CD14-positive monocyte (primary cell): ENCODE results near the gene BFSP2. TPM values are rescaled to one million over a fixed set of nuclear protein-coding genes. Genes with fewer than 3 reads are reported as not detected.

ENCODE experiments used
- DNase-seq, 3 donors: peaks; one replicate each; pipeline ENCODE4 v3.0.0-alpha.2; 2011 to 2022
- H2AFZ ChIP-seq: 2 replicates; pipeline ENCODE4 v1.6.0; 2012; ENCODE audit warnings: mild to moderate bottlenecking, low read depth, low read length, inconsistent platforms; ENCODE audit not compliant: insufficient read depth, poor library complexity, severe bottlenecking
- H3K27ac ChIP-seq, 2 donors: 1 replicate in 1 of 2; 2 replicates in 1 of 2; pipeline ENCODE4 v1.5.1; 2012 to 2013; ENCODE audit warnings: low read length in 2 of 2, control low read depth in 1 of 2, inconsistent platforms in 1 of 2, low read depth in 1 of 2, mild to moderate bottlenecking in 1 of 2
- H3K27me3 ChIP-seq, 2 donors: one replicate each; pipeline versions ENCODE4 v1.6.0 to v1.6.1; 2011 to 2013; ENCODE audit warnings: low read length in 2 of 2; ENCODE audit not compliant: control insufficient read depth in 2 of 2, insufficient read depth in 2 of 2
- H3K36me3 ChIP-seq, 2 donors: replicated peaks in 1 of 2; 1 replicate in 1 of 2; 2 replicates in 1 of 2; pipeline versions ENCODE4 v1.5.1 to v1.6.1; 2012 to 2013; ENCODE audit warnings: low read length in 2 of 2, control low read depth in 1 of 2, inconsistent platforms in 1 of 2, mild to moderate bottlenecking in 1 of 2; ENCODE audit not compliant: insufficient read depth in 2 of 2, control insufficient read depth in 1 of 2
- H3K4me1 ChIP-seq, 2 donors: 1 replicate in 1 of 2; 2 replicates in 1 of 2; pipeline versions ENCODE4 v1.5.1 to v1.6.1; 2012 to 2013; ENCODE audit warnings: low read length in 2 of 2, control low read depth in 1 of 2, inconsistent platforms in 1 of 2, mild to moderate bottlenecking in 1 of 2, moderate library complexity in 1 of 2; ENCODE audit not compliant: insufficient read depth in 2 of 2, control insufficient read depth in 1 of 2
- H3K4me2 ChIP-seq: replicated peaks from 2 replicates; pipeline ENCODE3; 2012; ENCODE audit warnings: low read length, moderate library complexity, mild to moderate bottlenecking; ENCODE audit not compliant: poor library complexity, severe bottlenecking; ENCODE audit errors: extremely low read depth
- H3K4me3 ChIP-seq, 3 experiments: fragments of 200-600 bp in 1 of 3; sonication (generic) in 1 of 3; replicated peaks in 1 of 3; 1 replicate in 2 of 3; 2 replicates in 1 of 3; pipeline ENCODE4 v1.5.1; 2011 to 2013; ENCODE audit warnings: low read length in 3 of 3, mild to moderate bottlenecking in 3 of 3, control low read depth in 2 of 3, low read depth in 2 of 3, inconsistent platforms in 1 of 3, moderate library complexity in 1 of 3
- H3K79me2 ChIP-seq: 2 replicates; pipeline ENCODE4 v1.6.0; 2012; ENCODE audit warnings: mild to moderate bottlenecking, control low read depth, inconsistent platforms, low read length, moderate library complexity; ENCODE audit not compliant: insufficient read depth
- H3K9ac ChIP-seq: 2 replicates; pipeline ENCODE4 v1.6.0; 2017; ENCODE audit warnings: low read length, mild to moderate bottlenecking; ENCODE audit not compliant: insufficient read depth, poor library complexity, severe bottlenecking
- H3K9me3 ChIP-seq, 2 donors: replicated peaks in 1 of 2; 1 replicate in 1 of 2; 2 replicates in 1 of 2; pipeline versions ENCODE4 v1.5.1 to v1.6.1; 2012 to 2013; ENCODE audit warnings: low read length in 2 of 2, control low read depth in 1 of 2; ENCODE audit not compliant: control insufficient read depth in 1 of 2, insufficient read depth in 1 of 2
- H4K20me1 ChIP-seq: 2 replicates; pipeline ENCODE4 v1.6.0; 2012; ENCODE audit warnings: mild to moderate bottlenecking, low read length, control low read depth, moderate library complexity; ENCODE audit not compliant: insufficient read depth
- H3K27ac Mint-ChIP-seq, 7 donors: one replicate each; pipeline ENCODE4 v1.8.0; 2020; ENCODE audit warnings: mild to moderate bottlenecking in 7 of 7, mixed read lengths in 7 of 7, moderate library complexity in 6 of 7, inconsistent platforms in 2 of 7
- H3K27me3 Mint-ChIP-seq, 3 donors: one replicate each; pipeline ENCODE4 v1.8.0; 2021 to 2022; ENCODE audit warnings: low read depth in 3 of 3, mild to moderate bottlenecking in 3 of 3, mixed read lengths in 3 of 3, moderate library complexity in 3 of 3, inconsistent platforms in 1 of 3
- H3K36me3 Mint-ChIP-seq, 2 donors: one replicate each; pipeline ENCODE4 v1.8.0; 2020; ENCODE audit warnings: mixed read lengths in 2 of 2, inconsistent platforms in 1 of 2, mild to moderate bottlenecking in 1 of 2
- H3K4me1 Mint-ChIP-seq: one replicate; pipeline ENCODE4 v1.8.0; 2020; ENCODE audit warnings: mild to moderate bottlenecking, mixed read lengths
- H3K4me3 Mint-ChIP-seq, 2 donors: one replicate each; pipeline ENCODE4 v1.8.0; 2020; ENCODE audit warnings: mild to moderate bottlenecking in 2 of 2, mixed read lengths in 2 of 2, moderate library complexity in 1 of 2
- H3K9me3 Mint-ChIP-seq, 7 donors: one replicate each; pipeline ENCODE4 v1.8.0; 2020 to 2022; ENCODE audit warnings: mixed read lengths in 7 of 7, mild to moderate bottlenecking in 6 of 7, moderate library complexity in 6 of 7, inconsistent platforms in 2 of 7
- WGBS: methylation state at CpG from one replicate; pipeline ENCODE4 v1.1.5; 2013; ENCODE audit warnings: missing lambda C conversion rate; ENCODE audit not compliant: insufficient coverage; 5-methylcytosine and 5-hydroxymethylcytosine counted together
- intact Hi-C, 2 donors: fragments of 100-400 bp; cut with micrococcal nuclease; formaldehyde crosslinking; loops; one replicate each; pipeline versions ENCODE4 v1.15.0 to v1.15.1; 2023
- polyA plus RNA-seq, 3 donors: library from polyadenylated mRNA; depleted of rRNA in 1 of 3; unstranded in 2 of 3; stranded (reverse) in 1 of 3; fragments of 300-500 nt in 2 of 3; fragments of >200 nt in 1 of 3; fragmentation: Illumina TruSeq in 2 of 3; gene quantifications; 1 replicate in 2 of 3; 2 replicates in 1 of 3; pipeline ENCODE4 v1.2.3, GENCODE V29; 2012 to 2021
- TF ChIP-seq, protein P1 (sequence below): fragments of 200-600 bp; IDR thresholded peaks from one replicate; pipeline ENCODE4 v1.8.0; 2022; ENCODE audit warnings: antibody characterized with exemption, mild to moderate bottlenecking

BFSP2 gene
- polyA plus RNA-seq, 3 donors: not detected

DNA sequence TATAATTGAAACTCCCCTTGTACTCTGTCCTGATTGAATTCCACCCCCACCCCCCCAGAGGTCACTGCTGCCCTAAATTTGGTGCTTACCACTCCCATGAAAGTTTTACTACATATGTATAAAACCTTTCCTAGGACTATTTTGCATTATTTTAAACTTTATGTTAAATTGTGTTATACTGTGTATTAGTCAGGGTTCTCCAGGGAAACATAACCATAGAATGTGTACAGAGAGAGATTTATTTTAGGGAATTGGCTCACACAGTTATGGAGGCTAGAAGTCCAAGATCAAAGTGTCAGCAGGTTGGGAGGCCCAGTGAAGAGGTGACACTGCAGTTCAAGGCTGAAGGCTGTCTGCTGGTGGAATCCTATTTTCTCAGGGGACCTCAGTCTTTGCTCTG, 29.2 kb downstream of the BFSP2 start:
- Mint-ChIP-seq H3K27me3 (peaks cover 0 to 4% (median 2%) of the 10 kb centered on the region in 3 donors), H3K4me3 (no peak overlapping the region), H3K36me3 (no peaks in the 10 kb centered on the region), H3K9me3 (peaks cover 0 to 1% (median 0%) of the 10 kb centered on the region in 7 donors), H3K27ac (no peak overlapping the region), H3K4me1 (no peaks in the 10 kb centered on the region)
- H2AFZ ChIP-seq: no peak overlapping the region
- no peak overlapping the region for H3K4me3 ChIP-seq
- no peaks in the 10 kb centered on the region for H4K20me1 ChIP-seq
- no peak overlapping the region for H3K9ac ChIP-seq
- H3K27me3 ChIP-seq: no peaks in the 10 kb centered on the region
- H3K4me2 ChIP-seq: no peak overlapping the region
- TF ChIP-seq, protein P1, sequence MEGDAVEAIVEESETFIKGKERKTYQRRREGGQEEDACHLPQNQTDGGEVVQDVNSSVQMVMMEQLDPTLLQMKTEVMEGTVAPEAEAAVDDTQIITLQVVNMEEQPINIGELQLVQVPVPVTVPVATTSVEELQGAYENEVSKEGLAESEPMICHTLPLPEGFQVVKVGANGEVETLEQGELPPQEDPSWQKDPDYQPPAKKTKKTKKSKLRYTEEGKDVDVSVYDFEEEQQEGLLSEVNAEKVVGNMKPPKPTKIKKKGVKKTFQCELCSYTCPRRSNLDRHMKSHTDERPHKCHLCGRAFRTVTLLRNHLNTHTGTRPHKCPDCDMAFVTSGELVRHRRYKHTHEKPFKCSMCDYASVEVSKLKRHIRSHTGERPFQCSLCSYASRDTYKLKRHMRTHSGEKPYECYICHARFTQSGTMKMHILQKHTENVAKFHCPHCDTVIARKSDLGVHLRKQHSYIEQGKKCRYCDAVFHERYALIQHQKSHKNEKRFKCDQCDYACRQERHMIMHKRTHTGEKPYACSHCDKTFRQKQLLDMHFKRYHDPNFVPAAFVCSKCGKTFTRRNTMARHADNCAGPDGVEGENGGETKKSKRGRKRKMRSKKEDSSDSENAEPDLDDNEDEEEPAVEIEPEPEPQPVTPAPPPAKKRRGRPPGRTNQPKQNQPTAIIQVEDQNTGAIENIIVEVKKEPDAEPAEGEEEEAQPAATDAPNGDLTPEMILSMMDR: no peak
- no peak for DNase-seq
- intact Hi-C loops: no loop called here
- no peaks in the 10 kb centered on the region for H3K36me3 ChIP-seq
- no peaks in the 10 kb centered on the region for H3K9me3 ChIP-seq
- H3K79me2 ChIP-seq: no peaks in the 10 kb centered on the region
- H3K4me1 ChIP-seq: no peaks in the 10 kb centered on the region
- H3K27ac ChIP-seq: no peak overlapping the region

DNA sequence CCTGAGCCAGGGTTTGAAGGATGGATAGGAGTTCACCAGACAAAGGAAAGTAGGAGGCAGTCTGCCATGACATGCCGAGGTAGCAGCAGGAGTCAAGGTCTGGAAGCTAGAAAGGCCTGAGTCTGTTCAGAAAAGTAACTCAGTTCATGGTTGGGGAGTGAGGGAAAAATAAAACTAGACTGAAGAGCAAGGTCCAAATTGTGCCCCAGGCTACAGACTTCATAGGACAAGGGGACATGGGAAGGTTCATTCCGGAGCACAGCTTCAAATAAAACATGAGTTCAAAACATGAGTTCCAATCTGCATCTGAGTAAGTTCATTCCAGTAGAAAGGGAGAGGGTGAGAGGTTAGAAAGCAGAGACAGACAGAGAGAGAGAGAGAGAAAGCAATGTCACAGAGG, 39.7 kb downstream of the BFSP2 start:
- Histone ChIP-seq H3K9me3 (peaks cover 0 to 10% of the 10 kb centered on the region in 2 donors), H3K4me1 (peaks cover 0 to 6% of the 10 kb centered on the region in 2 donors), H3K4me3 (no peak overlapping the region), H3K27me3 (no peaks in the 10 kb centered on the region), H2AFZ (no peak overlapping the region), H4K20me1 (no peaks in the 10 kb centered on the region), H3K79me2 (no peaks in the 10 kb centered on the region), H3K27ac (no peak overlapping the region), H3K9ac (no peak overlapping the region), H3K36me3 (no peaks in the 10 kb centered on the region), H3K4me2 (no peak overlapping the region)
- H3K27ac Mint-ChIP-seq: no peak overlapping the region
- DNase-seq: no peak
- no peak overlapping the region for H3K4me3 Mint-ChIP-seq
- TF ChIP-seq, protein P1: no peak
- H3K27me3 Mint-ChIP-seq: peaks cover 0 to 3% (median 0%) of the 10 kb centered on the region in 3 donors
- no peaks in the 10 kb centered on the region for H3K36me3 Mint-ChIP-seq
- intact Hi-C loops: no loop called here
- peaks cover 0 to 13% (median 8%) of the 10 kb centered on the region in 7 donors for H3K9me3 Mint-ChIP-seq
- 100% methylated on average over 2 of the region's 2 CpGs for WGBS
- peaks cover 22% of the 10 kb centered on the region for H3K4me1 Mint-ChIP-seq
